ENCODE data around the gene GZMB. TPM values are rescaled to one million over a fixed set of nuclear protein-coding genes. Genes with fewer than 3 reads are reported as not detected.

Gene GZMB
- total RNA-seq, 1 experiment from 2014 or later = not detected

DNA sequence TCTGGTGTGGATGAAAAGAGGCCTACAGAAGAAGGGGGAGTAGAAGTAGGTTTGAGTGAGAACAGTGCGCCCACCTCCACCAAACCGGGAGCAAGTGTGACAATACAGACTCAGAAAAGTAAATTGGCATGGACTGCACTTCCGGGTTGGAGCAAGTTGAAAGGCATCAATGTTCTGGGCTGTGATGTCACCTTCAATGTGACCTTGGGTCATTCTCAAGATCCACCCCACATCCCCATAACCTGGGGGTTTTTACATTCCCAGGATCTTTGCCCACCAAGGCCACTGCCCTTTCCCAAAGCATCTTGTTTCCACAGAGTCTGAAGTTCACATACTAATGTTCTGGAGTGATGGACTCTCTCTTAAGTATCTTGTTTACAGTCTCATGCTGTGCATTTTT is 5.3 kb upstream of the GZMB start:
- Histone ChIP-seq H3K4me3 (ENCODE audit: low read depth, low read length, poor library complexity, severe bottlenecking) (no peak overlapping the region), H3K36me3 (ENCODE audit: insufficient read depth, low read length, poor library complexity, severe bottlenecking) (no peaks in the 10 kb centered on the region), H3K4me1 (ENCODE audit: insufficient read depth, low read length, poor library complexity, severe bottlenecking) (no peaks in the 10 kb centered on the region), H3K27ac (ENCODE audit: low read depth, low read length, poor library complexity, severe bottlenecking) (no peak overlapping the region), H3K9me3 (ENCODE audit: low read depth, low read length, poor library complexity, severe bottlenecking) (no peaks in the 10 kb centered on the region), H3K27me3 (replicated peaks; ENCODE audit: insufficient read depth, low read depth, low read length, poor library complexity) (peaks cover 13% of the 10 kb centered on the region)
- intact Hi-C loops (cut with micrococcal nuclease; ENCODE audit: unreplicated experiment) = no loop called here
- ChIA-PET CTCF (no interaction called here), POLR2A (ENCODE audit: low non-redundant PET) (no interaction called here)
- DNase-seq (ENCODE audit: low spot score) = no peak
- no TSS peak for BruUV-seq (replicated peaks)
- TF ChIP-seq, protein P1, sequence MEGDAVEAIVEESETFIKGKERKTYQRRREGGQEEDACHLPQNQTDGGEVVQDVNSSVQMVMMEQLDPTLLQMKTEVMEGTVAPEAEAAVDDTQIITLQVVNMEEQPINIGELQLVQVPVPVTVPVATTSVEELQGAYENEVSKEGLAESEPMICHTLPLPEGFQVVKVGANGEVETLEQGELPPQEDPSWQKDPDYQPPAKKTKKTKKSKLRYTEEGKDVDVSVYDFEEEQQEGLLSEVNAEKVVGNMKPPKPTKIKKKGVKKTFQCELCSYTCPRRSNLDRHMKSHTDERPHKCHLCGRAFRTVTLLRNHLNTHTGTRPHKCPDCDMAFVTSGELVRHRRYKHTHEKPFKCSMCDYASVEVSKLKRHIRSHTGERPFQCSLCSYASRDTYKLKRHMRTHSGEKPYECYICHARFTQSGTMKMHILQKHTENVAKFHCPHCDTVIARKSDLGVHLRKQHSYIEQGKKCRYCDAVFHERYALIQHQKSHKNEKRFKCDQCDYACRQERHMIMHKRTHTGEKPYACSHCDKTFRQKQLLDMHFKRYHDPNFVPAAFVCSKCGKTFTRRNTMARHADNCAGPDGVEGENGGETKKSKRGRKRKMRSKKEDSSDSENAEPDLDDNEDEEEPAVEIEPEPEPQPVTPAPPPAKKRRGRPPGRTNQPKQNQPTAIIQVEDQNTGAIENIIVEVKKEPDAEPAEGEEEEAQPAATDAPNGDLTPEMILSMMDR (conservative IDR thresholded peaks at IDR 0.05; ENCODE audit: low read depth, low read length) = no peak
- TF ChIP-seq EZH2 (IDR thresholded peaks at IDR 0.05; ENCODE audit: borderline replicate concordance, low read depth, low read length, poor library complexity, severe bottlenecking) = no peak

DNA sequence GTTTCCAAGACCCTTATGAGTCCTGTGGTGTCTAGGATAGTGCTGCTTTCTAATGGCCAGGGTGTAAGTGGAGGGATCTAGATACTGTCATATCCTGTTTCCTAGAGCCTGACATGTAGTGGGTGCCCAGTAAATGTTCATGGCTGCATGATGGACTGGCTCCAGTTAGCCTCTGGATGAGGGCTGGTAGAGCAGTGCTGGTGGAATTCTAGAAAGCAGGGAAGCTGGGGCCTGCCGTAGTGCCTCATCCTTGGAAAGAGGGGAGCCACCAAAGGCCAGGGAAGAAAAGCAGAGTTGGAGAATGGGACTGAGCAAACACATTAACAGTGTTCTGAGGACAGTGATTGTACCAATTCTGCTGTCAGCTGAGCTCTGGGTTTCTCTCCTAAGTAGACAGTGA is 637 bp downstream of the GZMB start:
- Histone ChIP-seq H3K4me1 (ENCODE audit: insufficient read depth, low read length, poor library complexity, severe bottlenecking) (no peaks in the 10 kb centered on the region), H3K4me3 (ENCODE audit: low read depth, low read length, poor library complexity, severe bottlenecking) (no peak overlapping the region)
- BruUV-seq (replicated peaks) = no TSS peak

DNA sequence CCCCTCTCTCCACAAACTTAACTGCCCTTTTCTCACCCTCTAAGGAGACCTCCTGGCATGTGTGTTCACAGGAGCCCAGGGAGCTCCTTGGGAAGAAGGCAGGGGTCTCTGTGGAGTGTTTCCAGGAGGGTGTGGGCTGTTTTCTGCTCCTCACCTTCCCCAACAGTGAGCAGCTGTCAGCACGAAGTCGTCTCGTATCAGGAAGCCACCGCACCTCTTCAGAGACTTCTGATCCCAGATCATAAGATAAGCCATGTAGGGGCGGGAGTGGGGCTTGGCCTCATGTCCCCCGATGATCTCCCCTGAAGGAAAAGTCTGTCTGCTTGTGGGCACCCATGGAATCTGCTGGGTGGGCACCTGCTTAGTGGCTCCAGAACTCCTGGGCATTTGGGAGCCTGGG is 1.2 kb downstream of the GZMB start:
- no peak overlapping the region for H3K27ac ChIP-seq (ENCODE audit: low read depth, low read length, poor library complexity, severe bottlenecking)
- intact Hi-C loops (cut with micrococcal nuclease; ENCODE audit: unreplicated experiment) = no loop called here

More for the DNA sequence above, 637 bp downstream of the GZMB start:
- no peak for DNase-seq (ENCODE audit: low spot score)
- POLR2A ChIA-PET (ENCODE audit: low non-redundant PET) = no interaction called here
- Histone ChIP-seq H3K27ac (ENCODE audit: low read depth, low read length, poor library complexity, severe bottlenecking) (no peak overlapping the region), H3K9me3 (ENCODE audit: low read depth, low read length, poor library complexity, severe bottlenecking) (no peaks in the 10 kb centered on the region), H3K27me3 (replicated peaks; ENCODE audit: insufficient read depth, low read depth, low read length, poor library complexity) (peaks cover 13% of the 10 kb centered on the region), H3K36me3 (ENCODE audit: insufficient read depth, low read length, poor library complexity, severe bottlenecking) (no peaks in the 10 kb centered on the region)
- no peak for TF ChIP-seq EZH2 (IDR thresholded peaks at IDR 0.05; ENCODE audit: borderline replicate concordance, low read depth, low read length, poor library complexity, severe bottlenecking)
- TF ChIP-seq, protein P1 (conservative IDR thresholded peaks at IDR 0.05; ENCODE audit: low read depth, low read length) = no peak
- CTCF ChIA-PET = no interaction called here
- intact Hi-C loops (cut with micrococcal nuclease; ENCODE audit: unreplicated experiment) = no loop called here

More for the DNA sequence above, 1.2 kb downstream of the GZMB start:
- H3K9me3 ChIP-seq (ENCODE audit: low read depth, low read length, poor library complexity, severe bottlenecking) = no peaks in the 10 kb centered on the region
- TF ChIP-seq, protein P1 (conservative IDR thresholded peaks at IDR 0.05; ENCODE audit: low read depth, low read length) = no peak
- no peak for TF ChIP-seq EZH2 (IDR thresholded peaks at IDR 0.05; ENCODE audit: borderline replicate concordance, low read depth, low read length, poor library complexity, severe bottlenecking)
- no peaks in the 10 kb centered on the region for H3K4me1 ChIP-seq (ENCODE audit: insufficient read depth, low read length, poor library complexity, severe bottlenecking)
- peaks cover 13% of the 10 kb centered on the region for H3K27me3 ChIP-seq (replicated peaks; ENCODE audit: insufficient read depth, low read depth, low read length, poor library complexity)
- no peak overlapping the region for H3K4me3 ChIP-seq (ENCODE audit: low read depth, low read length, poor library complexity, severe bottlenecking)
- no peak for DNase-seq (ENCODE audit: low spot score)
- CTCF ChIA-PET = no interaction called here
- no TSS peak for BruUV-seq (replicated peaks)
- POLR2A ChIA-PET (ENCODE audit: low non-redundant PET) = no interaction called here
- no peaks in the 10 kb centered on the region for H3K36me3 ChIP-seq (ENCODE audit: insufficient read depth, low read length, poor library complexity, severe bottlenecking)
